Keratinocyte (primary cell): Measurements from ENCODE around the gene FGD4. TPM values are rescaled to one million over a fixed set of nuclear protein-coding genes. Genes with fewer than 3 reads are reported as not detected.

ENCODE experiments used
- DNase-seq: peaks from one replicate; pipeline ENCODE4 v3.0.0-alpha.2; 2011; ENCODE audit warnings: low read depth, missing footprints, low spot score
- FAIRE-seq: peaks from 2 replicates; lab custom pipeline; 2011; peaks lifted over from hg19 to GRCh38; lab: Jason Lieb, UNC
- H2AFZ ChIP-seq: 2 replicates; pipeline ENCODE4 v1.6.0; 2012; ENCODE audit warnings: low read length, control low read depth, inconsistent platforms; ENCODE audit not compliant: control insufficient read depth
- H3K27ac ChIP-seq: 2 replicates; pipeline ENCODE4 v1.5.1; 2011; ENCODE audit warnings: low read length; ENCODE audit not compliant: control insufficient read depth, insufficient read depth
- H3K27me3 ChIP-seq: 3 replicates; pipeline ENCODE4 v1.6.0; 2011; ENCODE audit warnings: low read length; ENCODE audit not compliant: control insufficient read depth, insufficient read depth; ENCODE audit errors: extremely low read depth
- H3K36me3 ChIP-seq, 2 experiments: 2 replicates in 1 of 2; 3 replicates in 1 of 2; pipeline ENCODE4 v1.5.1; 2011; ENCODE audit warnings: low read length in 2 of 2, mild to moderate bottlenecking in 1 of 2; ENCODE audit not compliant: control insufficient read depth in 2 of 2, insufficient read depth in 2 of 2; ENCODE audit errors: extremely low read depth in 1 of 2
- H3K4me1 ChIP-seq: 3 replicates; pipeline ENCODE4 v1.5.1; 2011; ENCODE audit warnings: low read length; ENCODE audit not compliant: control insufficient read depth, insufficient read depth; ENCODE audit errors: extremely low read depth
- H3K4me2 ChIP-seq: 3 replicates; pipeline ENCODE4 v1.6.0; 2011; ENCODE audit warnings: low read depth, low read length; ENCODE audit not compliant: control insufficient read depth, insufficient read depth; ENCODE audit errors: extremely low read depth
- H3K4me3 ChIP-seq, 3 experiments: fragments of 200-600 bp in 1 of 3; sonication (generic) in 1 of 3; 2 replicates in 2 of 3; 3 replicates in 1 of 3; pipeline ENCODE4 v1.5.1; 2011 to 2016; ENCODE audit warnings: low read length in 3 of 3, mild to moderate bottlenecking in 3 of 3, control low read depth in 2 of 3, inconsistent platforms in 1 of 3, low read depth in 1 of 3, mixed read lengths in 1 of 3, mixed run types in 1 of 3, moderate library complexity in 1 of 3; ENCODE audit not compliant: control insufficient read depth in 2 of 3, insufficient read depth in 2 of 3; ENCODE audit errors: extremely low read depth in 1 of 3
- H3K79me2 ChIP-seq: 2 replicates; pipeline ENCODE4 v1.6.0; 2012; ENCODE audit warnings: low read length; ENCODE audit not compliant: control insufficient read depth, insufficient read depth
- H3K9ac ChIP-seq: 3 replicates; pipeline ENCODE4 v1.6.0; 2011; ENCODE audit warnings: low read length; ENCODE audit not compliant: control insufficient read depth, insufficient read depth; ENCODE audit errors: extremely low read depth
- H3K9me1 ChIP-seq: 3 replicates; pipeline ENCODE4 v1.6.0; 2011; ENCODE audit warnings: low read length; ENCODE audit not compliant: control insufficient read depth, insufficient read depth; ENCODE audit errors: extremely low read depth
- H3K9me3 ChIP-seq: 2 replicates; pipeline ENCODE4 v1.5.1; 2012; ENCODE audit warnings: low read depth, low read length; ENCODE audit not compliant: control insufficient read depth
- H4K20me1 ChIP-seq: 3 replicates; pipeline ENCODE4 v1.6.0; 2011; ENCODE audit warnings: low read length; ENCODE audit not compliant: control insufficient read depth, insufficient read depth; ENCODE audit errors: extremely low read depth
- EZH2 ChIP-seq: IDR thresholded peaks from one replicate; pipeline ENCODE4 v1.6.1; 2012; ENCODE audit warnings: inconsistent platforms, mild to moderate bottlenecking, low read length, moderate library complexity
- dilution Hi-C: fragments of 300-500 bp; cut with MboI; formaldehyde crosslinking; loops from one replicate; pipeline ENCODE4 v1.7.0; 2020; ENCODE audit warnings: low sequenced_read_pairs; ENCODE audit not compliant: extremely low pct_ligation_motif_present
- polyA plus RNA-seq, 5 experiments: library from polyadenylated mRNA; depleted of rRNA in 3 of 5; stranded (reverse) in 3 of 5; stranded (forward) in 1 of 5; unstranded in 1 of 5; fragments of >200 nt; gene quantifications; 1 replicate in 1 of 5; 2 replicates in 3 of 5; 3 replicates in 1 of 5; pipeline versions ENCODE4 v1.2.1 to v1.2.3, GENCODE V29; 2011 to 2012; ENCODE audit warnings: missing spikeins in 2 of 5, low read depth in 1 of 5, low replicate concordance in 1 of 5
- TF ChIP-seq, protein P1 (sequence below), 3 experiments: IDR thresholded peaks in 1 of 3; conservative IDR thresholded peaks in 1 of 3; optimal IDR thresholded peaks in 1 of 3; 2 replicates in 2 of 3; 3 replicates in 1 of 3; pipeline versions ENCODE3 to v1.5.1; 2011; ENCODE audit warnings: low read length in 3 of 3, mild to moderate bottlenecking in 3 of 3, moderate library complexity in 2 of 3, control low read depth in 1 of 3, inconsistent platforms in 1 of 3; ENCODE audit not compliant: insufficient read depth in 2 of 3; ENCODE audit errors: extremely low read depth in 1 of 3

FGD4 gene
- polyA plus RNA-seq, 1 donor (not counting 4 experiments of a cell fraction or from before 2014, with no cell fraction given): 10.5 TPM

DNA sequence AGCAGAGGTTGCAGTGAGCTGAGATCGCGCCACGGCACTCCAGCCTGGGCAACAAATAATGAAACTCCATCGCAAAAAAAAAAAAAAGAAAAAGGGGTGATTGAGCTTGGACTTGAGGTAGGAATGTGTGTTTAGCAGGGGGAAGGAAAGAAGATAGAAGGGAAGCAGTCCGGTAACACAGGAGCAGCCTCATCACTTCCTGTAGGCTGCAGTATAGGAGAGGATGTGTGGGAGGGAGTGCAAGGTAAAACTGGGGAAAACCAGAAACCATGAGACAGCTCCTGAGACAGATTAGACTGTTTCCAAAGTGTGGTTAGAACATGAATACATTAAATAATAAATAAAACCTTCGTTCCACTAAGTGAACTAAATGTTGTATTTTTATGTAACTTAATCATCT lies 49.2 kb downstream of the FGD4 start:
- DNase-seq: no peak

DNA sequence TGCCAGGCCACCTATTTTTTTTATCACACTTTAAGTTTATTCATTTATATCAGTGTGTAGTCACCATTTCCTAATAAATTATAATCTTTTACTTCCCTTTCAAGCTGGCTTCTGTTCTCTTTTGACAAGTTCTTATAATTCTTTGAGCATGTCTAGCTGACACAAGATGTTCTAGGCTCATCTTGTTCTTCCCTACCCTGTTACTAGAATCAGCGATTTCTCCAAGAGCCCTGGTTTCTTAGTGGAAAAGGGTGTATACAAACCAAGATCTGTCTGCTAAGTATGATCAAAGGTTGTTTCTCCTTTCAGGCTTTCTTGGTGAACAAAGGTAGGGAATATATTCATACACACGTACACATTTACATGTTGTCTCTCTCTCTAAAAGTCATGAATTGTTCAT lies 51.0 kb downstream of the FGD4 start:
- Histone ChIP-seq H3K36me3 (peaks cover 0 to 4% of the 10 kb centered on the region in 2 experiments), H3K4me1 (peaks cover 66% of the 10 kb centered on the region), H3K79me2 (peaks cover 53% of the 10 kb centered on the region), H3K9me1 (peaks cover 3% of the 10 kb centered on the region), H2AFZ (no peak overlapping the region), H4K20me1 (no peaks in the 10 kb centered on the region), H3K27ac (no peak overlapping the region), H3K9ac (no peak overlapping the region), H3K4me2 (no peak overlapping the region), H3K27me3 (no peaks in the 10 kb centered on the region), H3K4me3 (no peak overlapping the region), H3K9me3 (no peaks in the 10 kb centered on the region)
- TF ChIP-seq EZH2: no peak
- TF ChIP-seq, protein P1, sequence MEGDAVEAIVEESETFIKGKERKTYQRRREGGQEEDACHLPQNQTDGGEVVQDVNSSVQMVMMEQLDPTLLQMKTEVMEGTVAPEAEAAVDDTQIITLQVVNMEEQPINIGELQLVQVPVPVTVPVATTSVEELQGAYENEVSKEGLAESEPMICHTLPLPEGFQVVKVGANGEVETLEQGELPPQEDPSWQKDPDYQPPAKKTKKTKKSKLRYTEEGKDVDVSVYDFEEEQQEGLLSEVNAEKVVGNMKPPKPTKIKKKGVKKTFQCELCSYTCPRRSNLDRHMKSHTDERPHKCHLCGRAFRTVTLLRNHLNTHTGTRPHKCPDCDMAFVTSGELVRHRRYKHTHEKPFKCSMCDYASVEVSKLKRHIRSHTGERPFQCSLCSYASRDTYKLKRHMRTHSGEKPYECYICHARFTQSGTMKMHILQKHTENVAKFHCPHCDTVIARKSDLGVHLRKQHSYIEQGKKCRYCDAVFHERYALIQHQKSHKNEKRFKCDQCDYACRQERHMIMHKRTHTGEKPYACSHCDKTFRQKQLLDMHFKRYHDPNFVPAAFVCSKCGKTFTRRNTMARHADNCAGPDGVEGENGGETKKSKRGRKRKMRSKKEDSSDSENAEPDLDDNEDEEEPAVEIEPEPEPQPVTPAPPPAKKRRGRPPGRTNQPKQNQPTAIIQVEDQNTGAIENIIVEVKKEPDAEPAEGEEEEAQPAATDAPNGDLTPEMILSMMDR (optimal IDR thresholded peaks at IDR 0.05 in 1 of 3, IDR thresholded peaks at IDR 0.05 in 1 of 3, conservative IDR thresholded peaks at IDR 0.05 in 1 of 3; ENCODE audit: extremely low read depth in 1 of 3, insufficient read depth in 2 of 3, low read length in 3 of 3): no peak
- FAIRE-seq (no peak), DNase-seq (no peak)
- dilution Hi-C loops: no loop called here

More for the DNA sequence above, 49.2 kb downstream of the FGD4 start:
- FAIRE-seq: peak; percentile 53
- Histone ChIP-seq H3K4me2 (no peak overlapping the region), H3K36me3 (peaks cover 0 to 4% of the 10 kb centered on the region in 2 experiments), H3K9me3 (no peaks in the 10 kb centered on the region), H3K4me3 (no peak overlapping the region), H2AFZ (no peak overlapping the region), H3K9ac (no peak overlapping the region), H3K27ac (no peak overlapping the region), H3K79me2 (peaks cover 60% of the 10 kb centered on the region), H3K9me1 (peaks cover 5% of the 10 kb centered on the region), H4K20me1 (no peaks in the 10 kb centered on the region), H3K4me1 (peaks cover 61% of the 10 kb centered on the region), H3K27me3 (no peaks in the 10 kb centered on the region)
- TF ChIP-seq EZH2: no peak
- TF ChIP-seq, protein P1 (optimal IDR thresholded peaks at IDR 0.05 in 1 of 3, IDR thresholded peaks at IDR 0.05 in 1 of 3, conservative IDR thresholded peaks at IDR 0.05 in 1 of 3; ENCODE audit: extremely low read depth in 1 of 3, insufficient read depth in 2 of 3, low read length in 3 of 3): peak; percentile 4 to 51 (median 13)
- dilution Hi-C loops: no loop called here
